HUDEP-2 (cell line): ENCODE results near the gene DENND4A.

Experiments
- DNase-seq, 76 experiments: peaks; one replicate each; lab custom pipeline; 2025; ENCODE audit not compliant: unreplicated experiment in 76 of 76; lab: John Stamatoyannopoulos, UW

DENND4A gene

DNA sequence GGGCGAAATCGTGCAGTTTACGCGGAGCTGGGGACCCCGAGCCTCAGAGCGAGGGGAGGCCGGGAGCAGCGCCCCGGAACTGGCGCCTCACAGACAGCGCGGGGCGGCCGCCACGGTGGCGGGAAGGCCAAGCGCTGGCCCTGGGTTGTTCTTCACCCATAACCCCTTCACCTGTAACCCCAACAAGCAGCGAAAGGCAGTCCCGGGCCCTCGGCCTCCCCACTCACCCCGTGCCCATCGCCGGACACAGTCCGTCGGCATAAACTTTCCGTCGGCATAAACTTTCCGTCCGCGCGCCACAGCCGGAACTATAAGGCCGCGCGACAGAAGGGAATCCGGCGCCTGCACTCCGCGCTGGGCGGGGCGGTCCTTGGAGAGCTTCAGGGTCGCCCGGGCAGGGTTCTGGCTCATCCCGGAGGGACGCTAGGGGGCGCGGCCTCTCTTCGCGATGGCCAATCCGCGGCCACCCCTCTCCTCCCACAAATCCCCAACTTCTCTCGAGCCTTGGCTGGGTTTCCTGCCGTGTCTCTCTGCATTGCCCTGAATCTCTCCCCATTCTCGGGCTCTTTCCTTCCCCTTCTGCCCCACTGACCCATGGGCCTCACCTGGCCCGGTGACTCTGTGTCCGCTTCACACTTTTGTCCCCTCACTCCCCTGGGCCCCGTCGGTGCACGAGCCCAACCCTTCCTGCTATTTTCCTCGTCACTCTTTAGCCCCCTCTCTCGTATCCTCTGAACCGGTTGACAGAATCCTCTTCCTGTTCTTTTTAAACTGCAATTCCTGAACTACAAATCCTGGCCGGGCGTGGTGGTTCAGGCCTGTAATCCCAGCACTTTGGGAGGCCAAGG is 181.0 kb downstream of the DENND4A start, which contains the start of gene INTS14:
TSS of gene INTS14 (minus strand) at position 261 of the 848 bp plus-strand sequence. CDS start 3,751 bp downstream, outside the sequence.
- peak; percentile 19 to 97 (median 92) for DNase-seq
